SK-N-SH treated with all-trans-retinoic acid at 6 μM for 48 hours (cell line): ENCODE results near the gene SREBF1.

Experiments
- ARNTL ChIP-seq: fragments of 450-650 bp; formaldehyde crosslinking; IDR thresholded peaks from 2 replicates; pipeline ENCODE4 v1.5.0; 2020; ENCODE audit warnings: low read depth, mild to moderate bottlenecking, moderate library complexity, borderline replicate concordance
- CREB5 ChIP-seq: fragments of 250-450 bp; sonication (Bioruptor Pico); IDR thresholded peaks from 2 replicates; pipeline ENCODE4 v1.5.1; 2020; ENCODE audit warnings: low read depth, mild to moderate bottlenecking, moderate library complexity
- GLIS3 ChIP-seq: fragments of 250-450 bp; sonication (Bioruptor Pico); IDR thresholded peaks from 2 replicates; pipeline ENCODE4 v1.5.0; 2020; ENCODE audit warnings: mild to moderate bottlenecking, moderate library complexity
- OSR1 ChIP-seq: fragments of 250-450 bp; sonication (Bioruptor Pico); IDR thresholded peaks from 2 replicates; pipeline ENCODE4 v1.8.0; 2022; ENCODE audit warnings: moderate library complexity, mild to moderate bottlenecking, inconsistent platforms
- PATZ1 ChIP-seq: fragments of 250-450 bp; sonication (Bioruptor Pico); IDR thresholded peaks from 2 replicates; pipeline ENCODE4 v1.8.0; 2020; ENCODE audit warnings: mild to moderate bottlenecking, moderate library complexity, borderline replicate concordance
- ZC3H10 ChIP-seq: fragments of 250-450 bp; sonication (Bioruptor Pico); IDR thresholded peaks from 2 replicates; pipeline ENCODE4 v1.5.1; 2021; ENCODE audit warnings: mild to moderate bottlenecking, moderate library complexity
- ZFP3 ChIP-seq: fragments of 250-450 bp; sonication (Bioruptor Pico); IDR thresholded peaks from 2 replicates; pipeline ENCODE4 v1.5.0; 2020; ENCODE audit warnings: mild to moderate bottlenecking, moderate library complexity
- ZFP30 ChIP-seq: fragments of 450-650 bp; formaldehyde crosslinking; IDR thresholded peaks from 2 replicates; pipeline ENCODE4 v1.5.0; 2022; ENCODE audit warnings: mild to moderate bottlenecking, moderate library complexity
- ZNF70 ChIP-seq: fragments of 450-650 bp; formaldehyde crosslinking; IDR thresholded peaks from 2 replicates; pipeline ENCODE4 v1.5.0; 2020; ENCODE audit warnings: mild to moderate bottlenecking, moderate library complexity
- ZNF8 ChIP-seq: fragments of 450-650 bp; formaldehyde crosslinking; IDR thresholded peaks from 2 replicates; pipeline ENCODE4 v1.5.0; 2020; ENCODE audit warnings: mild to moderate bottlenecking, moderate library complexity

- TF ChIP-seq PATZ1 (CRISPR knock-in tag) (no peak), ZC3H10 (CRISPR knock-in tag) (no peak), ZFP30 (CRISPR knock-in tag) (no peak), CREB5 (CRISPR knock-in tag) (no peak), ARNTL (CRISPR knock-in tag) (no peak), ZNF70 (CRISPR knock-in tag) (no peak), GLIS3 (CRISPR knock-in tag) (no peak), OSR1 (no peak), ZFP3 (CRISPR knock-in tag) (no peak), ZNF8 (CRISPR knock-in tag) (no peak)
Measured at GRCh38 chr17:17822616-17823015, 14.2 kb downstream of the SREBF1 start.
